Measurements from ENCODE around the gene SLC4A11. TPM values are rescaled to one million over a fixed set of nuclear protein-coding genes. Genes with fewer than 3 reads are reported as not detected.

The SLC4A11 gene
- 5.0 TPM for total RNA-seq
- long read RNA-seq, partial matches to known transcripts: 4 of 4 reads
- long read RNA-seq, other reads (novel, unspliced or antisense): 0 of 4 reads

GRCh38 chr20:3239026-3239866 lies at the start of gene SLC4A11:
Gene SLC4A11, minus strand, starts transcription at chr20:3239190. Its CDS starts 53 bp downstream, at chr20:3239137.
- TF ChIP-seq CTCF (IDR thresholded peaks at IDR 0.05): no peak
- DNase-seq (peak; percentile 87), ATAC-seq (peak; percentile 81 to 87)
- H3K9me3 ChIP-seq: no peaks in the 10 kb centered on the region
- peak within 1 kb of the TSS; percentile 73 for H3K4me3 ChIP-seq
- H3K27me3 ChIP-seq (ENCODE audit: low read depth): peaks cover 45% of the 10 kb centered on the region
- H3K4me1 ChIP-seq: peaks cover 15% of the 10 kb centered on the region
- no peak within 1 kb of the TSS for H3K27ac ChIP-seq
- intact Hi-C loops (cut with DNase I): no loop called here
- H3K36me3 ChIP-seq: no peaks in the 10 kb centered on the region

GRCh38 chr20:3283222-3283820 lies 44.3 kb upstream of the SLC4A11 start:
- ATAC-seq (no peak), DNase-seq (no peak)
- peak overlapping the region; percentile 12 for H3K27ac ChIP-seq
- no peaks in the 10 kb centered on the region for H3K4me1 ChIP-seq
- H3K9me3 ChIP-seq: no peaks in the 10 kb centered on the region
- H3K27me3 ChIP-seq (ENCODE audit: low read depth): no peaks in the 10 kb centered on the region
- peaks cover 70% of the 10 kb centered on the region for H3K36me3 ChIP-seq
- intact Hi-C loops (cut with DNase I): no loop called here
- TF ChIP-seq CTCF (IDR thresholded peaks at IDR 0.05): no peak
- H3K4me3 ChIP-seq: no peak overlapping the region

GRCh38 chr20:3282271-3283221 lies 43.6 kb upstream of the SLC4A11 start:
- Histone ChIP-seq H3K27me3 (ENCODE audit: low read depth) (no peaks in the 10 kb centered on the region), H3K4me1 (no peaks in the 10 kb centered on the region), H3K9me3 (no peaks in the 10 kb centered on the region), H3K36me3 (peaks cover 72% of the 10 kb centered on the region), H3K4me3 (no peak overlapping the region), H3K27ac (peak overlapping the region; percentile 12)
- ATAC-seq (peak; percentile 87 to 91), DNase-seq (no peak)
- no peak for TF ChIP-seq CTCF (IDR thresholded peaks at IDR 0.05)
- intact Hi-C loops (cut with DNase I): no loop called here

- H3K4me1 ChIP-seq: no peaks in the 10 kb centered on the region
- ATAC-seq (no peak), DNase-seq (no peak)
- intact Hi-C loops (cut with DNase I): no loop called here
- no peak overlapping the region for H3K4me3 ChIP-seq
- H3K36me3 ChIP-seq: peaks cover 72% of the 10 kb centered on the region
- no peak overlapping the region for H3K27ac ChIP-seq
- no peaks in the 10 kb centered on the region for H3K27me3 ChIP-seq (ENCODE audit: low read depth)
- no peak for TF ChIP-seq CTCF (IDR thresholded peaks at IDR 0.05)
- no peaks in the 10 kb centered on the region for H3K9me3 ChIP-seq
Observed at GRCh38 chr20:3281437-3281836, 42.4 kb upstream of the SLC4A11 start.

- Histone ChIP-seq H3K27me3 (ENCODE audit: low read depth) (no peaks in the 10 kb centered on the region), H3K27ac (no peak overlapping the region), H3K36me3 (peaks cover 88% of the 10 kb centered on the region), H3K9me3 (no peaks in the 10 kb centered on the region), H3K4me1 (no peaks in the 10 kb centered on the region), H3K4me3 (no peak overlapping the region)
- intact Hi-C loops (cut with DNase I): no loop called here
- TF ChIP-seq CTCF (IDR thresholded peaks at IDR 0.05): no peak
- DNase-seq (no peak), ATAC-seq (no peak)
Observed at GRCh38 chr20:3279761-3280160, 40.8 kb upstream of the SLC4A11 start.
